Measurements from ENCODE around the gene PPA2. TPM values are rescaled to one million over a fixed set of nuclear protein-coding genes. Genes with fewer than 3 reads are reported as not detected.

Gene PPA2
- total and polyA plus RNA-seq, 5 experiments from 2014 or later, result 67.7 to 155 (median 117) TPM

GRCh38 chr4:105343146-105343931, 130.5 kb downstream of the PPA2 start:
- H3K9me3 Mint-ChIP-seq, result no peaks in the 10 kb centered on the region
- no peak for DNase-seq
- no peak overlapping the region for H3K4me3 Mint-ChIP-seq
- H3K27me3 Mint-ChIP-seq, result no peaks in the 10 kb centered on the region
- POLR2A ChIA-PET, result no interaction called here
- H3K27ac Mint-ChIP-seq, result no peak overlapping the region
- ATAC-seq, result no peak
- no peaks in the 10 kb centered on the region for H3K4me1 Mint-ChIP-seq
- H3K36me3 Mint-ChIP-seq, result peaks cover 3 to 8% (median 7%) of the 10 kb centered on the region in 3 donors

DNA sequence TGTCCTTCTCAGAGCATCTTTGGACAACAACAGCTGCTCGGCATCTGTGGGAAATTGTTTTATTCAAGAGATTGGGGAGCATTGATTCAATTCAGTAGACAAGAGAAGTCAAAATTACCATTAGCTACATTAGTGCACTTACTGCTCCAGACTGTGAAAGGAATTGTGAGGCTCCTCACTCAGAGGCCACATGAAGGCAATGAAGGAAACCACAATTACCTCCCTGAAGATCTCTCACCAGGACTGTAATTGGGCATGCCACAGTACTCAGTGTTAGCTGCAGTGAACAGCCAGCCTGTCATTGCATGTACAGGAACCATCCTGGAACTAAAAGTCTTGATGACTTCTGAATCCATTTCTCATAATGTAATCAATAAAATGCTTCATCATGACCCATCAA, 144.8 kb downstream of the PPA2 start:
- Mint-ChIP-seq H3K9me3 (no peaks in the 10 kb centered on the region), H3K4me1 (peaks cover 8 to 14% (median 12%) of the 10 kb centered on the region in 4 donors), H3K4me3 (no peak overlapping the region), H3K27ac (peak overlapping the region in 2 of 10 donors; percentile 6 to 34), H3K27me3 (no peaks in the 10 kb centered on the region), H3K36me3 (peaks cover 6 to 9% (median 7%) of the 10 kb centered on the region in 3 donors)
- ATAC-seq (peak in 1 of 2 donors; percentile 71), DNase-seq (peak in 2 of 10 donors; percentile 4 to 26)
- POLR2A ChIA-PET, result no interaction called here

DNA sequence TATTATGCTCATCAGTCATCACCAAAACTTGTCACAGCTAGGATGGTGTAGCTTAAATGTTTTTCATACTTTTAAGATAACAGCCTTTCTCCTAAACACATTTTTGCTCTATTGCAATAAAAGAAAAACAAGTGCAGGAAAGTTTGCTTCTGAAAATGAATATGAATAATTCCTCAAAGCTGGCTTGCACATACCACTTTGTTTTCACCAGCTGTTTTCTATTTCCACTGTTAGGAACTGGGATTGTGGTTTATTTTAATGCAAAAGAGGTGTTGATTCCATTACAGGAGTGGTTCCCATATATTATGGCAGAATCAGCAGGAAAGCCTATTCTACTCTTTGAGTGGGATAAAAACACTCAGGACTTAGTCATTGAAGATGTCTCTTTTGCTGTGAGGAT, 145.9 kb downstream of the PPA2 start:
- POLR2A ChIA-PET, result no interaction called here
- Mint-ChIP-seq H3K9me3 (no peaks in the 10 kb centered on the region), H3K27ac (no peak overlapping the region), H3K36me3 (peaks cover 2 to 7% (median 5%) of the 10 kb centered on the region in 3 donors), H3K4me3 (no peak overlapping the region), H3K27me3 (no peaks in the 10 kb centered on the region), H3K4me1 (peaks cover 8 to 14% (median 12%) of the 10 kb centered on the region in 4 donors)
- ATAC-seq (no peak), DNase-seq (no peak)

DNA sequence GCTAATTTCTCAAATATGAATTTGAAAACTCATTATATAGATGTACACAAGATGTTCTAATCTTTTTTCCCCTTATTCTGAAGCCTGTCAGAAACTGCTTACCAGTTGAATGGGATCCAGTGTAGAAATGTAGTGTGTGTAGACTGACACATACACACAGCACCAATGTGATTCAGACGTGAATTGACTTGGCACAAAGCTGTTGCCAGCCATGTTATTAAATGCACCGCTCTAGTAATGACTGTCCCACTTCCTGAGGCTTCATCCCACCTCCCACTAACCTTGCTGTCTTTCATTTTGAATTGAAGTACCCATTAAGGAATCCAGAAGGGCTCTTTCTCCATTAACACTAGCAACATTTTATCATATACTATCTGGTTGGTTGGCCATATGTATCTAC, 146.6 kb downstream of the PPA2 start:
- H3K27ac Mint-ChIP-seq, result no peak overlapping the region
- H3K4me1 Mint-ChIP-seq, result peaks cover 8 to 14% (median 12%) of the 10 kb centered on the region in 4 donors
- H3K27me3 Mint-ChIP-seq, result no peaks in the 10 kb centered on the region
- H3K9me3 Mint-ChIP-seq, result peaks cover 0 to 3% (median 0%) of the 10 kb centered on the region in 9 donors
- POLR2A ChIA-PET, result no interaction called here
- H3K4me3 Mint-ChIP-seq, result no peak overlapping the region
- DNase-seq (no peak), ATAC-seq (no peak)
- peaks cover 1 to 5% (median 4%) of the 10 kb centered on the region in 3 donors for H3K36me3 Mint-ChIP-seq

Other genes starting within 250 kb of the PPA2 start
- not detected for gene ARHGEF38, start 78.6 kb upstream of the PPA2 start, total RNA-seq
- not detected for gene ARHGEF38, start 78.6 kb upstream of the PPA2 start, polyA plus RNA-seq
- 10 to 100 TPM; 20.3 to 22.0 TPM for gene INTS12, start 234.6 kb upstream of the PPA2 start, total RNA-seq
- gene INTS12, start 234.6 kb upstream of the PPA2 start, polyA plus RNA-seq, result 10 to 100 TPM; 19.4 to 35.8 (median 30.4) TPM
- 1 to 10 TPM; 6.6 to 7.1 TPM for gene GSTCD, start 234.7 kb upstream of the PPA2 start, total RNA-seq
- 1 to 10 TPM; 2.1 to 4.3 (median 2.6) TPM for gene GSTCD, start 234.7 kb upstream of the PPA2 start, polyA plus RNA-seq

Data from naive thymus-derived CD8-positive, alpha-beta T cell (primary cell).